CD14-positive monocyte (primary cell): ENCODE measurements around the gene SCN10A. TPM values are rescaled to one million over a fixed set of nuclear protein-coding genes. Genes with fewer than 3 reads are reported as not detected.

Experiments
- DNase-seq, 3 donors: peaks; one replicate each; pipeline ENCODE4 v3.0.0-alpha.2; 2011 to 2022
- H2AFZ ChIP-seq: 2 replicates; pipeline ENCODE4 v1.6.0; 2012; ENCODE audit warnings: mild to moderate bottlenecking, low read depth, low read length, inconsistent platforms; ENCODE audit not compliant: insufficient read depth, poor library complexity, severe bottlenecking
- H3K27ac ChIP-seq, 2 donors: 1 replicate in 1 of 2; 2 replicates in 1 of 2; pipeline ENCODE4 v1.5.1; 2012 to 2013; ENCODE audit warnings: low read length in 2 of 2, control low read depth in 1 of 2, inconsistent platforms in 1 of 2, low read depth in 1 of 2, mild to moderate bottlenecking in 1 of 2
- H3K27me3 ChIP-seq, 2 donors: one replicate each; pipeline versions ENCODE4 v1.6.0 to v1.6.1; 2011 to 2013; ENCODE audit warnings: low read length in 2 of 2; ENCODE audit not compliant: control insufficient read depth in 2 of 2, insufficient read depth in 2 of 2
- H3K36me3 ChIP-seq, 2 donors: replicated peaks in 1 of 2; 1 replicate in 1 of 2; 2 replicates in 1 of 2; pipeline versions ENCODE4 v1.5.1 to v1.6.1; 2012 to 2013; ENCODE audit warnings: low read length in 2 of 2, control low read depth in 1 of 2, inconsistent platforms in 1 of 2, mild to moderate bottlenecking in 1 of 2; ENCODE audit not compliant: insufficient read depth in 2 of 2, control insufficient read depth in 1 of 2
- H3K4me1 ChIP-seq, 2 donors: 1 replicate in 1 of 2; 2 replicates in 1 of 2; pipeline versions ENCODE4 v1.5.1 to v1.6.1; 2012 to 2013; ENCODE audit warnings: low read length in 2 of 2, control low read depth in 1 of 2, inconsistent platforms in 1 of 2, mild to moderate bottlenecking in 1 of 2, moderate library complexity in 1 of 2; ENCODE audit not compliant: insufficient read depth in 2 of 2, control insufficient read depth in 1 of 2
- H3K4me2 ChIP-seq: replicated peaks from 2 replicates; pipeline ENCODE3; 2012; ENCODE audit warnings: low read length, moderate library complexity, mild to moderate bottlenecking; ENCODE audit not compliant: poor library complexity, severe bottlenecking; ENCODE audit errors: extremely low read depth
- H3K4me3 ChIP-seq, 3 experiments: fragments of 200-600 bp in 1 of 3; sonication (generic) in 1 of 3; replicated peaks in 1 of 3; 1 replicate in 2 of 3; 2 replicates in 1 of 3; pipeline ENCODE4 v1.5.1; 2011 to 2013; ENCODE audit warnings: low read length in 3 of 3, mild to moderate bottlenecking in 3 of 3, control low read depth in 2 of 3, low read depth in 2 of 3, inconsistent platforms in 1 of 3, moderate library complexity in 1 of 3
- H3K79me2 ChIP-seq: 2 replicates; pipeline ENCODE4 v1.6.0; 2012; ENCODE audit warnings: mild to moderate bottlenecking, control low read depth, inconsistent platforms, low read length, moderate library complexity; ENCODE audit not compliant: insufficient read depth
- H3K9ac ChIP-seq: 2 replicates; pipeline ENCODE4 v1.6.0; 2017; ENCODE audit warnings: low read length, mild to moderate bottlenecking; ENCODE audit not compliant: insufficient read depth, poor library complexity, severe bottlenecking
- H3K9me3 ChIP-seq, 2 donors: replicated peaks in 1 of 2; 1 replicate in 1 of 2; 2 replicates in 1 of 2; pipeline versions ENCODE4 v1.5.1 to v1.6.1; 2012 to 2013; ENCODE audit warnings: low read length in 2 of 2, control low read depth in 1 of 2; ENCODE audit not compliant: control insufficient read depth in 1 of 2, insufficient read depth in 1 of 2
- H4K20me1 ChIP-seq: 2 replicates; pipeline ENCODE4 v1.6.0; 2012; ENCODE audit warnings: mild to moderate bottlenecking, low read length, control low read depth, moderate library complexity; ENCODE audit not compliant: insufficient read depth
- H3K27ac Mint-ChIP-seq, 7 donors: one replicate each; pipeline ENCODE4 v1.8.0; 2020; ENCODE audit warnings: mild to moderate bottlenecking in 7 of 7, mixed read lengths in 7 of 7, moderate library complexity in 6 of 7, inconsistent platforms in 2 of 7
- H3K27me3 Mint-ChIP-seq, 3 donors: one replicate each; pipeline ENCODE4 v1.8.0; 2021 to 2022; ENCODE audit warnings: low read depth in 3 of 3, mild to moderate bottlenecking in 3 of 3, mixed read lengths in 3 of 3, moderate library complexity in 3 of 3, inconsistent platforms in 1 of 3
- H3K36me3 Mint-ChIP-seq, 2 donors: one replicate each; pipeline ENCODE4 v1.8.0; 2020; ENCODE audit warnings: mixed read lengths in 2 of 2, inconsistent platforms in 1 of 2, mild to moderate bottlenecking in 1 of 2
- H3K4me1 Mint-ChIP-seq: one replicate; pipeline ENCODE4 v1.8.0; 2020; ENCODE audit warnings: mild to moderate bottlenecking, mixed read lengths
- H3K4me3 Mint-ChIP-seq, 2 donors: one replicate each; pipeline ENCODE4 v1.8.0; 2020; ENCODE audit warnings: mild to moderate bottlenecking in 2 of 2, mixed read lengths in 2 of 2, moderate library complexity in 1 of 2
- H3K9me3 Mint-ChIP-seq, 7 donors: one replicate each; pipeline ENCODE4 v1.8.0; 2020 to 2022; ENCODE audit warnings: mixed read lengths in 7 of 7, mild to moderate bottlenecking in 6 of 7, moderate library complexity in 6 of 7, inconsistent platforms in 2 of 7
- WGBS: methylation state at CpG from one replicate; pipeline ENCODE4 v1.1.5; 2013; ENCODE audit warnings: missing lambda C conversion rate; ENCODE audit not compliant: insufficient coverage; 5-methylcytosine and 5-hydroxymethylcytosine counted together
- intact Hi-C, 2 donors: fragments of 100-400 bp; cut with micrococcal nuclease; formaldehyde crosslinking; loops; one replicate each; pipeline versions ENCODE4 v1.15.0 to v1.15.1; 2023
- polyA plus RNA-seq, 3 donors: library from polyadenylated mRNA; depleted of rRNA in 1 of 3; unstranded in 2 of 3; stranded (reverse) in 1 of 3; fragments of 300-500 nt in 2 of 3; fragments of >200 nt in 1 of 3; fragmentation: Illumina TruSeq in 2 of 3; gene quantifications; 1 replicate in 2 of 3; 2 replicates in 1 of 3; pipeline ENCODE4 v1.2.3, GENCODE V29; 2012 to 2021
- TF ChIP-seq, protein P1 (sequence below): fragments of 200-600 bp; IDR thresholded peaks from one replicate; pipeline ENCODE4 v1.8.0; 2022; ENCODE audit warnings: antibody characterized with exemption, mild to moderate bottlenecking

SCN10A gene
- polyA plus RNA-seq, 3 donors: not detected

DNA sequence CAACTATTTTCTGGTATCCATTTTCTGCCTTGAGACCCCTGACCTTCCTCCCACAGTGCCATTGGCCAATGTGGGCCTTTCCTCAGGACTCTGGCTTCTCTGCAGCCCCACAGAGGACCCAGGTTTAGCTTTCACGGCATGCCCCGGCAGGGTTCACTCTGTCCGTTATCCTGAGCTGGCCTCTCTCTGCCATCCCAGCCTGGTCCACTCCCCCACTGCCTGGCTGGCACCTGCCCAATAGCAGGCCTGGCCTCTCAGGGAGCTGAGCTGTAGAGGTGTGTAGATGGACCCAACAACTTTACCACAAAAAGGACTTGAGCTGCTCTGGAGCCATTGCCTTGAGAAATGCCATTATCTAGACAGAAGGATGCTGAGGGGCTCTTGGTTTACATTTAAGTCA, 57.5 kb downstream of the SCN10A start:
- Histone ChIP-seq H2AFZ (no peak overlapping the region), H3K27me3 (no peaks in the 10 kb centered on the region), H3K36me3 (no peaks in the 10 kb centered on the region), H3K9me3 (no peaks in the 10 kb centered on the region), H3K27ac (no peak overlapping the region), H3K9ac (no peak overlapping the region), H3K4me1 (no peaks in the 10 kb centered on the region), H3K4me3 (no peak overlapping the region), H4K20me1 (no peaks in the 10 kb centered on the region), H3K79me2 (no peaks in the 10 kb centered on the region), H3K4me2 (no peak overlapping the region)
- intact Hi-C loops: loop anchor here in 1 of 2 donors (10.0 kb wide), 1 partner anchor 1914 kb away; no protein-coding TSS in a partner anchor
- H3K27me3 Mint-ChIP-seq: peaks cover 0 to 10% (median 1%) of the 10 kb centered on the region in 3 donors
- H3K4me3 Mint-ChIP-seq: no peak overlapping the region
- TF ChIP-seq, protein P1, sequence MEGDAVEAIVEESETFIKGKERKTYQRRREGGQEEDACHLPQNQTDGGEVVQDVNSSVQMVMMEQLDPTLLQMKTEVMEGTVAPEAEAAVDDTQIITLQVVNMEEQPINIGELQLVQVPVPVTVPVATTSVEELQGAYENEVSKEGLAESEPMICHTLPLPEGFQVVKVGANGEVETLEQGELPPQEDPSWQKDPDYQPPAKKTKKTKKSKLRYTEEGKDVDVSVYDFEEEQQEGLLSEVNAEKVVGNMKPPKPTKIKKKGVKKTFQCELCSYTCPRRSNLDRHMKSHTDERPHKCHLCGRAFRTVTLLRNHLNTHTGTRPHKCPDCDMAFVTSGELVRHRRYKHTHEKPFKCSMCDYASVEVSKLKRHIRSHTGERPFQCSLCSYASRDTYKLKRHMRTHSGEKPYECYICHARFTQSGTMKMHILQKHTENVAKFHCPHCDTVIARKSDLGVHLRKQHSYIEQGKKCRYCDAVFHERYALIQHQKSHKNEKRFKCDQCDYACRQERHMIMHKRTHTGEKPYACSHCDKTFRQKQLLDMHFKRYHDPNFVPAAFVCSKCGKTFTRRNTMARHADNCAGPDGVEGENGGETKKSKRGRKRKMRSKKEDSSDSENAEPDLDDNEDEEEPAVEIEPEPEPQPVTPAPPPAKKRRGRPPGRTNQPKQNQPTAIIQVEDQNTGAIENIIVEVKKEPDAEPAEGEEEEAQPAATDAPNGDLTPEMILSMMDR: no peak
- no peak overlapping the region for H3K27ac Mint-ChIP-seq
- DNase-seq: no peak
- peaks cover 0 to 3% (median 2%) of the 10 kb centered on the region in 7 donors for H3K9me3 Mint-ChIP-seq
- no peaks in the 10 kb centered on the region for H3K4me1 Mint-ChIP-seq
- no CpG with 5 or more reads among the region's 3 CpGs for WGBS
- H3K36me3 Mint-ChIP-seq: no peaks in the 10 kb centered on the region

DNA sequence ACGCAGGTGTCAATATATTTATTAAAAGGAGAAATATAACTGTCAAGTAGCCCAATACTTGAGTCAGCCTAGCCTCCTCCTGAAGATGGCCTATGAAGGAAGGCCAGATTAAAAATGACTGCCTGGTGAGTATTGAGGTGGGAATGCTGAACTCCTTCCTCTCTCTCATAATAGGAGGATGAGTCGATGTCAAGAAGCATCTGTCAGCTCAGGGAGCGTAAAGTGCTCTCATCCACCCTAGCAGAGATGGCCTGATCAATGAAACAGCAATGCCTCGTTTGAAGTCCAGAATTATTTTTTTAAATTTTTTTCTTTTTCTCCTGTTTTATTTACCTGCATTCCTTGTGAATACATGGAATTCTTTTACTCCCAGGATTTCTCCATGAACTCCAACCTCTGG, 58.3 kb downstream of the SCN10A start:
- intact Hi-C loops: loop anchor here in 1 of 2 donors (10.0 kb wide), 1 partner anchor 1913 kb away; no protein-coding TSS in a partner anchor
- no peaks in the 10 kb centered on the region for H3K36me3 Mint-ChIP-seq
- TF ChIP-seq, protein P1: no peak
- Histone ChIP-seq H2AFZ (no peak overlapping the region), H3K9ac (no peak overlapping the region), H3K4me2 (no peak overlapping the region), H3K79me2 (no peaks in the 10 kb centered on the region), H3K27ac (no peak overlapping the region), H3K36me3 (no peaks in the 10 kb centered on the region), H4K20me1 (no peaks in the 10 kb centered on the region), H3K27me3 (no peaks in the 10 kb centered on the region), H3K4me3 (no peak overlapping the region), H3K9me3 (no peaks in the 10 kb centered on the region), H3K4me1 (no peaks in the 10 kb centered on the region)
- no peak overlapping the region for H3K4me3 Mint-ChIP-seq
- WGBS: no CpG with 5 or more reads among the region's 4 CpGs
- peaks cover 0 to 3% (median 2%) of the 10 kb centered on the region in 7 donors for H3K9me3 Mint-ChIP-seq
- DNase-seq: no peak
- peaks cover 1 to 10% (median 2%) of the 10 kb centered on the region in 3 donors for H3K27me3 Mint-ChIP-seq
- H3K27ac Mint-ChIP-seq: no peak overlapping the region
- no peaks in the 10 kb centered on the region for H3K4me1 Mint-ChIP-seq
